ENCODE data around the gene LINGO4.
"Not testable (repeated sequence)": the region's sequence is repeated elsewhere in the genome, so short reads cannot be mapped to it uniquely, and the experiment has no call there.

Gene LINGO4

GRCh38 chr1:151776665-151777062, 28.6 kb downstream of the LINGO4 start:
- no peak for DNase-seq

GRCh38 chr1:151775894-151776664, 29.1 kb downstream of the LINGO4 start:
- no peak for DNase-seq

DNA sequence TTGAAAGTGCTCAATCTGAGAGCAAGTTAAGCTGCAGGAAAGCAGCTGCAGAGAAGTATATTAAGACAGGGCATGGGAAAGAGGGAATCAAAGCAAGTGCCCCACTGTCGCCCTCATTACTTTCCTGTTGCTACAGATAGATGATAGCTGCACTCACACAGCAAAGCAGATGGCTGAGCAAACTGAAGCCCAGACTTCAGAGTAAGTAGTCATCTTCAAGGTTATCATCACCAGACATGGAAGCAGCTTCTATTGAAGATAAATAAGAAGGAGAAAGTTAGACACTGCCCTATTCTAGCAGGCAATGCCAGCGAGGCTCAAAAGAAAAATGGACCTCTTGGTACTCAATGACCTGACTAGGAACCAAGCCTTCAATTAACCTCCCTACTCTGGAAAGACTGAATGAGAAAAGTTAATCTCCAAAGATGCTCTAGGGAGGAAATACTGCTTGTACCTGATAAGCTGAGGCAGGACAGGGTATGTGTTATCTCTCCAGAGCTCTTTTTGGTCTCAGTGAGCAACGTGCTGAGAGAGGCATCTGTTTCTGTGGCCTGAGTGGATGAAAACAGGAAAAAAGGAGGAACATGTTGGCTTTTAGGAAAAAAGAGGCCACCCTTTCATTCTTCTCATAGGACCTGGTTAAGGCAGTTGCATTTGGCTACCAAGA, 30.8 kb downstream of the LINGO4 start:
- no peak for DNase-seq

- no peak for DNase-seq
Measured at GRCh38 chr1:151773702-151774101, 31.5 kb downstream of the LINGO4 start.

DNA sequence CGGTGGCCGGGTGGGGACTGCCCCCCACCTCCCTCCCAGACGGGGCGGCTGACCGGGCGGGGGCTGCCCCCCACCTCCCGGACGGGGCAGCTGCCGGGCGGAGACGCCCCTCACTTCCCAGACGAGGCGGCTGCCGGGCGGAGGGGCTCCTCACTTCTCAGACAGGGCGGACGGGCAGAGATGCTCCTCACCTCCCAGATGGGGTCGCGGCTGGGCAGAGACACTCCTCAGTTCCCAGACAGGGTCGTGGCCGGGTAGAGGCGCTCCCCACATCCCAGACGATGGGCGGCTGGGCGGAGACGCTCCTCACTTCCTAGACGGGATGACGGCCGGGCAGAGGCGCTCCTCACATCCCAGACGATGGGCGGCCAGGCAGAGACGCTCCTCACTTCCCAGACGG, 35.9 kb downstream of the LINGO4 start:
- DNase-seq: not testable (repeated sequence)

GRCh38 chr1:151768351-151769066, 36.7 kb downstream of the LINGO4 start:
- not testable (repeated sequence) for DNase-seq

GRCh38 chr1:151763990-151764389, 41.2 kb downstream of the LINGO4 start:
- no peak for DNase-seq

GRCh38 chr1:151762941-151763921, 42.0 kb downstream of the LINGO4 start, which contains the start of gene MRPL9:
Gene MRPL9 (minus strand): TSS chr1:151763496. CDS start chr1:151763479, 17 bp downstream.
- DNase-seq: peak; percentile 81

GRCh38 chr1:151760597-151761385, 44.4 kb downstream of the LINGO4 start:
- no peak for DNase-seq

DNA sequence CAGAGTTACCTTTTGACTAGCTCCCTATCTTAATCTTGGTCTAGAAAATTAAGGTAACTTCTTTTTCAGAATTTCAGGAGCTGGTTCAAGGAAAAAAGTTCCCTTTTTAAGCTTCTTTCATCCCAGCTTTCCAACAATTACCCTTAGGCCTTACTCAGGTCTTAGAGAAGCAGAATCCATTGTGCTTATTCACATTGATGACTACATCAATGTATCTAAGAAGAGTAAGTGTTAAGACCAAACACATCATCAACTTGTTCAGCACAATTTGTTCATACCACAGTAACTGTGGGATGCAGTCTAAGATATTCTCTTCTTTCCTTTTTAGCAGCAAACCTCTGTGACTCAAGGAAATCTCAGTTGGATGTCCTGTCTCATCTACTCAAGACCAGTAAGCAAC, 46.0 kb downstream of the LINGO4 start:
- DNase-seq: no peak

DNA sequence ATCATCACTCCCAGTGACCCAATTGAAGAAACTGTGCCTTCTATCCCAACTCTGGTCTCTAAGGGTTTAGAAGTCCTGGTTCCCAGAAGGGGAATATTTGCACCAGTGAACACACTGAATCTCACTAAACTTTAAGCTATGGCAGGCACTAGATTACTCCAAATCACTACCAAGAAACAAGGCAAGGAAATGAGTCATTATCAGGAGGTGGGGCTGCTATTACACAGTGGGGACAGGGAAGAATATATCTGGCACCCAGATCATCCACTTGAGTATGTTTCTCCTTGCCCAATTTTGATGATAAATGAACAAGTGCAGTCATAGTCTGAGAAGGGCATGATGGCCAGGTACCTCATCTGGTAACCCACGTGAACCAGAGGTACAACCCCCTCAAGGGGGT, 48.9 kb downstream of the LINGO4 start:
- no peak for DNase-seq

All from stimulated activated naive CD4-positive, alpha-beta T cell treated with Interleukin-2 at 50 U/mL for 16 hours (primary cell).